PC-9 (cell line): ENCODE results near the gene PTPRT. TPM values are rescaled to one million over a fixed set of nuclear protein-coding genes. Genes with fewer than 3 reads are reported as not detected.

Source experiments
- BruUV-seq: library from RNA; stranded (reverse); fragments of 400-500 nt; replicated peaks from 2 replicates; lab custom pipeline; 2021; lab: Mats Ljungman, UMichigan
- CTCF ChIA-PET: fragments of 300-600 bp; sonication (Branson Sonifier 250); formaldehyde crosslinking; loops from one replicate; lab custom pipeline; 2022; ENCODE audit warnings: antibody characterized with exemption; lab: Charles Lee
- POLR2A ChIA-PET: fragments of 300-600 bp; sonication (Branson Sonifier 250); formaldehyde crosslinking; loops from one replicate; lab custom pipeline; 2022; ENCODE audit warnings: antibody characterized with exemption; ENCODE audit not compliant: unreplicated experiment; lab: Charles Lee
- DNase-seq, 2 experiments: peaks; one replicate each; pipeline versions ENCODE4 v3.0.0 to v3.0.0-alpha.2; 2015 to 2022; ENCODE audit warnings: mixed read lengths in 1 of 2
- H2AFZ ChIP-seq: fragments of 200-600 bp; sonication (generic); 2 replicates; pipeline ENCODE4 v1.8.1; 2017; ENCODE audit warnings: antibody characterized with exemption
- H3F3A ChIP-seq: fragments of 200-600 bp; sonication (generic); 2 replicates; pipeline ENCODE4 v1.8.1; 2017; ENCODE audit warnings: antibody characterized with exemption, mild to moderate bottlenecking, low read depth; ENCODE audit not compliant: insufficient read depth
- H3K27ac ChIP-seq: fragments of 200-600 bp; sonication (generic); 2 replicates; pipeline ENCODE4 v1.6.1; 2016; ENCODE audit warnings: mixed run types
- H3K27me3 ChIP-seq: fragments of 200-600 bp; sonication (generic); 2 replicates; pipeline ENCODE4 v1.6.1; 2016; ENCODE audit warnings: low read depth, mixed run types; ENCODE audit not compliant: insufficient read depth
- H3K36me3 ChIP-seq: fragments of 200-600 bp; sonication (generic); 2 replicates; pipeline ENCODE4 v1.6.1; 2016; ENCODE audit warnings: low read depth, mixed run types
- H3K4me1 ChIP-seq: fragments of 200-600 bp; sonication (generic); replicated peaks from 2 replicates; pipeline ENCODE4 v1.6.1; 2016; ENCODE audit warnings: mixed run types; ENCODE audit not compliant: insufficient read depth
- H3K4me2 ChIP-seq: fragments of 200-600 bp; sonication (generic); 2 replicates; pipeline ENCODE4 v1.6.1; 2017; ENCODE audit warnings: mixed run types
- H3K4me3 ChIP-seq: fragments of 200-600 bp; sonication (generic); 2 replicates; pipeline ENCODE4 v1.6.1; 2016; ENCODE audit warnings: mixed run types
- H3K79me2 ChIP-seq: fragments of 200-600 bp; sonication (generic); 2 replicates; pipeline ENCODE4 v1.6.1; 2017; ENCODE audit warnings: low read depth, mixed run types
- H3K9me2 ChIP-seq: fragments of 200-600 bp; sonication (generic); 2 replicates; pipeline ENCODE4 v1.8.1; 2017; ENCODE audit warnings: mild to moderate bottlenecking; ENCODE audit not compliant: insufficient read depth
- H3K9me3 ChIP-seq: fragments of 200-600 bp; sonication (generic); 2 replicates; pipeline ENCODE4 v1.8.1; 2016; ENCODE audit warnings: low read depth; ENCODE audit not compliant: insufficient read depth
- H4K20me1 ChIP-seq: fragments of 200-600 bp; sonication (generic); 2 replicates; pipeline ENCODE4 v1.8.1; 2017; ENCODE audit not compliant: insufficient read depth
- EZH2 ChIP-seq: fragments of 200-600 bp; sonication (generic); IDR thresholded peaks from 2 replicates; pipeline ENCODE4 v1.8.0; 2017; ENCODE audit warnings: antibody characterized with exemption, low read depth
- intact Hi-C: fragments of 100-400 bp; cut with micrococcal nuclease; formaldehyde crosslinking; loops from one replicate; pipeline ENCODE4 v1.10.0; 2022; ENCODE audit not compliant: unreplicated experiment
- total RNA-seq: library from RNA; stranded (reverse); gene quantifications from 2 replicates; pipeline ENCODE4 v1.2.3, GENCODE V29; 2021
- TF ChIP-seq, protein P1 (sequence below): fragments of 200-600 bp; sonication (generic); conservative IDR thresholded peaks from 2 replicates; pipeline ENCODE4 v1.6.1; 2017; ENCODE audit warnings: mixed run types, antibody characterized with exemption, mild to moderate bottlenecking, moderate library complexity

Gene PTPRT
- total RNA-seq, 1 experiment from 2014 or later = not detected

DNA sequence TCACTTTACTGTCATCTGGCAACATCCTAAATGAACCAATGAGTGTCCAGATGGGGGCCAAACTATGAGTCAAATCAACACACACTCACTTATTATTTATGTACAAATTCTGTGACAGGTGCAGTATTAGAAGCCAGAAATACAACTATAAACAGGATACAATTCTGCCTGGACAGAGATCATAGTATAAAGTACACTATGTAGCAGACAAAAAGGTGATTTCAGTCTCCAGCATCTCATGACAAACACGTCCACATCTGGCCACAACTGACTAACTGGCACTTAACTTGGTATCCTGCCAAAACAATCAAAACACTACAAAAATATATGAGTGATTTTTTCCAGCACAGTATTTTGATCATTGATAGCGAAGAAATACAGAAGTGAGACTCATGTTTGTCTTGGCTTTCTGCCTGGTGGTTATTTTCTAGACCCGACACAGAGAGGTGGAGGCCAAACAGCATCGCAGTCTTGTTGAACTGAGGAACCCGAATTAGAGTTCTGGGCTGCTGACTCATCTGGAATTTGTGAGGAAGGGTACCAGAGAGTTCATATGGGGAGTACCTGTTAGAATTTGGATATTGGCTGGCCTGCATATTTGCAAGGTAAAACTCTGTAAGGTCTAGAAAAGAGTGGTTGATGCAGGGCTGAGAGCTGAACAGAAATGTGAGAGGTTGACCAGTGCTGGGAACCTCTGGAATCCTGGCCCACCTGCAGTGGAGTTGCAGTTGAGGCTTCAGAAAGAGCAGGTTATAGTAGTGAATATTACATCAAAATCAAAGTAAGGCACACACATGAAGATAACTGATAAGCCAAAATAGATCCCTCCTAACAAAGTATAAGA is 475.2 kb downstream of the PTPRT start:
- Histone ChIP-seq H3K36me3 (no peaks in the 10 kb centered on the region), H3K4me3 (no peak overlapping the region), H3K4me1 (no peaks in the 10 kb centered on the region), H3K4me2 (no peak overlapping the region), H3F3A (no peaks in the 10 kb centered on the region), H3K27me3 (no peaks in the 10 kb centered on the region), H3K27ac (no peak overlapping the region), H3K9me2 (no peaks in the 10 kb centered on the region), H3K9me3 (no peaks in the 10 kb centered on the region), H4K20me1 (no peaks in the 10 kb centered on the region; the same call in 1 of the 2 replicates), H2AFZ (no peak overlapping the region), H3K79me2 (no peaks in the 10 kb centered on the region)
- TF ChIP-seq, protein P1, sequence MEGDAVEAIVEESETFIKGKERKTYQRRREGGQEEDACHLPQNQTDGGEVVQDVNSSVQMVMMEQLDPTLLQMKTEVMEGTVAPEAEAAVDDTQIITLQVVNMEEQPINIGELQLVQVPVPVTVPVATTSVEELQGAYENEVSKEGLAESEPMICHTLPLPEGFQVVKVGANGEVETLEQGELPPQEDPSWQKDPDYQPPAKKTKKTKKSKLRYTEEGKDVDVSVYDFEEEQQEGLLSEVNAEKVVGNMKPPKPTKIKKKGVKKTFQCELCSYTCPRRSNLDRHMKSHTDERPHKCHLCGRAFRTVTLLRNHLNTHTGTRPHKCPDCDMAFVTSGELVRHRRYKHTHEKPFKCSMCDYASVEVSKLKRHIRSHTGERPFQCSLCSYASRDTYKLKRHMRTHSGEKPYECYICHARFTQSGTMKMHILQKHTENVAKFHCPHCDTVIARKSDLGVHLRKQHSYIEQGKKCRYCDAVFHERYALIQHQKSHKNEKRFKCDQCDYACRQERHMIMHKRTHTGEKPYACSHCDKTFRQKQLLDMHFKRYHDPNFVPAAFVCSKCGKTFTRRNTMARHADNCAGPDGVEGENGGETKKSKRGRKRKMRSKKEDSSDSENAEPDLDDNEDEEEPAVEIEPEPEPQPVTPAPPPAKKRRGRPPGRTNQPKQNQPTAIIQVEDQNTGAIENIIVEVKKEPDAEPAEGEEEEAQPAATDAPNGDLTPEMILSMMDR = no peak
- no peak for TF ChIP-seq EZH2
- ChIA-PET POLR2A (no interaction called here), CTCF (no interaction called here)
- intact Hi-C loops = no loop called here
- DNase-seq = no peak
- no TSS peak for BruUV-seq

DNA sequence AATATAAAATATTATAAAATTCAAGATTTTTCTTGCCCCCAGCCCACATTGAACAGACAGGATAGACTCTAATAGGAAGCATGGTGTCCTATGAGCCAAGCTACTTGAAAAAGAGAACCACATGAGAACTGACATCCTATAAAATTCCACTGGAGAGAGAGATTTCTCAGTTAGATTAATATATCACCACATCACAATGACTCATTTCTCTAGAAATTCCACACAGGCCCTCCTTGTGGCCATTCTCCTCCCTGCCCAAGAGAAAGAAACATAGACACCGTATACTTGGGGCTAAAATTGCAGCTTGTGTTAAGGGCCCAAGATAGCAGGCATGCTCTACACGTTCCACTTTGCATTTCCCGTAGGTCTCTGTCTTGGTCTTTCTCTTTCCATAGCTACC is 481.4 kb downstream of the PTPRT start:
- H3K4me3 ChIP-seq = no peak overlapping the region
- BruUV-seq = no TSS peak
- no peaks in the 10 kb centered on the region for H3K9me3 ChIP-seq
- ChIA-PET CTCF (interaction anchor here (0.5 kb wide), 1 partner anchor 586 kb away, joined by 3 read pairs; no protein-coding TSS in a partner anchor), POLR2A (no interaction called here)
- H3K9me2 ChIP-seq = no peaks in the 10 kb centered on the region
- H4K20me1 ChIP-seq = no peaks in the 10 kb centered on the region
- no peak overlapping the region for H2AFZ ChIP-seq
- H3F3A ChIP-seq = no peaks in the 10 kb centered on the region
- intact Hi-C loops = no loop called here
- TF ChIP-seq EZH2 = no peak
- TF ChIP-seq, protein P1 = no peak
- H3K4me1 ChIP-seq = no peaks in the 10 kb centered on the region
- no peaks in the 10 kb centered on the region for H3K79me2 ChIP-seq
- no peaks in the 10 kb centered on the region for H3K36me3 ChIP-seq
- no peak overlapping the region for H3K4me2 ChIP-seq
- no peak for DNase-seq
- no peak overlapping the region for H3K27ac ChIP-seq
- H3K27me3 ChIP-seq = no peaks in the 10 kb centered on the region

GRCh38 chr20:42706759-42707158 is 482.9 kb downstream of the PTPRT start:
- no peak overlapping the region for H2AFZ ChIP-seq
- no peaks in the 10 kb centered on the region for H3K9me3 ChIP-seq
- no peaks in the 10 kb centered on the region for H4K20me1 ChIP-seq
- no peak overlapping the region for H3K4me3 ChIP-seq
- no peaks in the 10 kb centered on the region for H3K79me2 ChIP-seq
- no peaks in the 10 kb centered on the region for H3K4me1 ChIP-seq
- H3K36me3 ChIP-seq = no peaks in the 10 kb centered on the region
- TF ChIP-seq EZH2 = no peak
- TF ChIP-seq, protein P1 = no peak
- H3F3A ChIP-seq = no peaks in the 10 kb centered on the region
- intact Hi-C loops = no loop called here
- ChIA-PET POLR2A (no interaction called here), CTCF (no interaction called here)
- no peaks in the 10 kb centered on the region for H3K9me2 ChIP-seq
- H3K27me3 ChIP-seq = no peaks in the 10 kb centered on the region
- DNase-seq = no peak
- BruUV-seq = no TSS peak
- no peak overlapping the region for H3K4me2 ChIP-seq
- H3K27ac ChIP-seq = no peak overlapping the region
